GM19438 (cell line): Measurements from ENCODE around the gene INPP5B.
A peak's percentile ranks its signal among the peaks of the same experiment; 100 is the strongest.
"Not testable (repeated sequence)": the region's sequence is repeated elsewhere in the genome, so short reads cannot be mapped to it uniquely, and the experiment has no call there.

Source experiments
- ATAC-seq: cut with Tn5 transposase; IDR thresholded peaks from one replicate; pipeline ENCODE4 v1.9.1; 2021; ENCODE audit warnings: low read depth; ENCODE audit not compliant: unreplicated experiment

Gene INPP5B

DNA sequence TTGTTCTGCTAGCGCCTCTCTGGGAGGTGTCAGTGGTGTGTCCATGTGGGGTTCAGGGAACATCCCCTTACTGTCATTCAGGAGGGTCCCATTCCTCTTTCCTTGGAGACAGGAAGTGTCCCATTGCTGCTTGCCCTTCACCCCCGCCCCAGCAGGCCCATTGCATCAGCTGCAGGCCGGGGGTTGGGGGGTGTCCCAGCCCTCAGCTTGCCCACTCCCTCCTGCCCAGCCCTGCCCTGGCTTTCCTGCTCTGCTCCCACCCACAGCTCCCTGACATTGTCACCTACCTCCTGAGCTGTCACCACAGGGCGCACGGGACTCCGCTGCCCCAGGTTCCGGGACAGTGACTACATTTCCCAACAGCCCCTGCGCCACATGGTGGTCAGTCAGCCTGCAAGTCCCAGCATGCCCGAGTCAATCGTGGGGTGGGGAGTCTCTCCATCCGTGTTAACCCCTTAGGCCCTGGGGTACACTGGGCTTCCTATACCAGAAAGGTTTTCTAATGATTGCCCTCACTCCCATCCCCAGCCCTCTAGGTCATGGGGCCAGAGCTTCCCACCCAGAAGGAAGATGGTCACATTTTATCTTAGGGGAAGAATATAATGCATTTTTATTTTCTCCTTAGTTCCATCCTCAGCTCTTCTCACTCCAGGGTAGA is at the start of gene INPP5B:
INPP5B (minus strand) TSS at position 351 of the 658 bp plus-strand sequence. CDS start 745 bp downstream, outside the sequence.
- ATAC-seq: no peak

- ATAC-seq: no peak
These were observed 49.0 kb upstream of the INPP5B start for GRCh38 chr1:37995751-37996345.

GRCh38 chr1:37994886-37995566 is 48.2 kb upstream of the INPP5B start:
- no peak for ATAC-seq

DNA sequence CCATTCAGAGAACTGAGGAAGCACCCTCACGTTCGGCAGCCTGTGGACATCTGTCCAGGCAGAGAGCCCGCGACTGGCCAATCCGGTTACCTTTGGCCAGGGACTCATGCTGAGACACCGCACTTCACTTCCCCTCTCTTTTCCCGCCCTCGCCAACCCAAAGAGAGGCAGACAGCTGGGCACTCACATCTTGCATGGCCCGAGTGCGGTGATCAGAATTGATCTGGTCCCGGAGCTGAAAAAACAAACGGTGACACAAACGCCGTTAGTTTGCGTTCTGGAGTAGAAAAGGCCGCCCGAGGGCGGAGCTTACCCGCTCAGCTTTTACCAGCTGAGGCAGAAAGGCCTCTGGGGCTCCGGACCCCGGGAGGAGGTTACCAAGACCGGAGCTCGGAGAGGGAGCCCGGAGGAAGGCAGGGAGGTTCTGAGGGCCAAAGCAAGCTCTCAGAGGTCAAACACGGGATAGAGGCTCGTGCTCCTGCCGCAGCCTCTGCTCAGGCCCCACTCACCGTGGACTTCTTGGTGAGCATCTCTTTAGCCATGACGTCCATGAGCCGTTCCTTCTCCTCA is 42.6 kb upstream of the INPP5B start:
- ATAC-seq: peak; percentile 31

DNA sequence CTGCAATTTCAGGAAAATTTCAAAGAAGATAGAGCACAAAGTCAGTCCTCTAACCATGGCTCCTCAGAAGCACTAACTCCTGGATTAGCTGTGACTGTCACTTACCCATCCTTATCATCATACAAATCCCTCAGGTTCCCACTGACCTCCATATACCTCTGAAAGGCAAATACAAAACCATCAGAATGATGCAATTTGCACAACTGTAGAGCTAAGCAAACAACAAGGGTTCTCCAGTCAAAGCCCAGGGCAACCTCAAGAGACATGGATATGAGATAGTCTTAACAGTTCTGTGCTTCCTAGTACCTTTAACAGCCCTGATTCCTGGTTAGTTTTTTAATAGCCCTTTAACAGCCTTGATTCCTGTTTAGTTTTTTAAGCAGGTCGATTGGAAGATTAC is 40.8 kb upstream of the INPP5B start:
- ATAC-seq: no peak

DNA sequence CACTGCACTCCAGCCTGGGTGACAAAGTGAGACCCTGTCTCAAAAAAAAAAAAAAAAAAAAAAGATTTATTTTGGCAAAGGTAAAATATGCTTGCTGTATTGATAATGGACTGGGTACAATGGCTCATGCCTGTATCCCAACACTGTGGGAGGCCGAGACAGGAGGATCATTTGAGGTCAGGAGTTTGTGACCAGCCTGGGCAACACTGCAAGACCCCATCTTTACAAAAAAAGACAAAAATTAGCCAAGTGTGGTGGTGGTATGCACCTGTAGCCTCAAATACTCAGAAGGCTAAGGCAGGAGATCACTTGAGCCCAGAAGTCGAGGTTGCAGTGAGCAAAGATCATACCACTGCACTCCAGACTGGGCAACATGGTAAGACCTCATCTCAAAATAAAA is 36.7 kb upstream of the INPP5B start:
- ATAC-seq: no peak

DNA sequence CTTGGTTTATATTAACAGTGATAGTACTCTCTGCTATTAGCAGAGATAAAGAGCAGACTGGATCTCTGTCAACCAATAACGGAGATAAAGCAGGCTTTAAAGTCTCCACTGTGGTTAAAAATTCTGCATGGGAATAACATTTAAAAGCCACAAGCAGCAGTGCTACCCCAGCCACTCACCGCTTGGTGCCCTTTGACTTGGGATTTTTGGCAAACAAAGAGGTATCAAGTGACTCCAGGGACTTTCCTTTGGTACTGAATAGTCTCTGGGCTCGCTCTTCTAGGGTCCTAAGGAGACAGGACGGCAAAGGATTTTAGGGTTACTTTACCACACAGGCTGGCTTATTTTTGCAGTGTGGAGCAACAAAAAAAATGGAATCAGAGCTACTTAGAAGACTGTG is 31.7 kb upstream of the INPP5B start:
- no peak for ATAC-seq

GRCh38 chr1:37975083-37975482 is 28.2 kb upstream of the INPP5B start:
- not testable (repeated sequence) for ATAC-seq

DNA sequence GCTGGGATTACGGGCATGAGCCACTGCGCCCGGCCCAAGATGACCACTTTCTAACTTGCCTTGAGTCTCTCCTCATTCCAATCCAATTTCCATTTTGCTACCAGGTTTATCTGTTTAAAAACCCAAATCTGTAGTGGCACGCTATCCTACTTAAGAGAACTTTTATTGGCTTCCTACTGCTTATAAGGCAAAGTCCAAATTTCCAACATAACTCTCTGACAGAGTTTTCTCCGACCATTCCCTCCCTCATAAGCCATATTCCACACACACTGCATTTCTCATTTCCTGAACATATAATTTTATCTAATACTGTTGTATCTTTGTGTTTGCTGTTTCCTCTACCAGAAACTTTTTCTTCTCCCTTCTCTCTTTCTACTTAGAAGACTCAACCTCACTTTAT is 27.7 kb upstream of the INPP5B start:
- no peak for ATAC-seq

DNA sequence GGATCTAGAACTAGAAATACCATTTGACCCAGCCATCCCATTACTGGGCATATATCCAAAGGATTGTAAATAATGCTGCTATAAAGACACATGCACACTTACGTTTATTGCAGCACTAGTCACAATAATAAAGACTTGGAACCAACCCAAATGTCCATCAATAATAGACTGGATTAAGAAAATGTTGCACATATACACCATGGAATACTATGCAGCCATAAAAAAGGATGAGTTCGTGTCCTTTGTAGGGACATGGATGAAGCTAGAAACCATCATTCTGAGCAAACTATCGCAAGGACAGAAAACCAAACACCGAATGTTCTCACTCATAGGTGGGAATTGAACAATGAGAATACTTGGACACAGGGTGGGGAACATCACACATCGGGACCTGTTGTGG is 26.8 kb upstream of the INPP5B start:
- ATAC-seq: not testable (repeated sequence)

DNA sequence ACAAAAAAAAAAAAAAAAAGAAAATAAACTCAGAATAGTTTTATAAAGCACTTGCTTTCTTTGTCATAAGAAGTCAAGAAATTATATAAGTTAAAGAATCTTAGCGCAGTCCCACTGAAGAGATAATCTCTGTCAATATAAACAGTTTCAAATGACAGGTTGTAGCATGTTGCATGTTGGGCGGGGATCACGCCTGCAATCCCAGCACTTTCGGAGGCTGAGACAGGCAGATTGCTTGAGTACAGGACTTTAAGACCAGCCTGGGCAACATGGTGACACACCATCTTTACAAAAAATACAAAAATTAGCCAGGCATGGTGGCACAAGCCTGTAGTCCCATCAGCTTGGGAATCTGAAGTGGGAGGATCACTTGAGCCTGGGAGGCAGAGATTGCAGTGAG is 18.4 kb upstream of the INPP5B start:
- no peak for ATAC-seq

DNA sequence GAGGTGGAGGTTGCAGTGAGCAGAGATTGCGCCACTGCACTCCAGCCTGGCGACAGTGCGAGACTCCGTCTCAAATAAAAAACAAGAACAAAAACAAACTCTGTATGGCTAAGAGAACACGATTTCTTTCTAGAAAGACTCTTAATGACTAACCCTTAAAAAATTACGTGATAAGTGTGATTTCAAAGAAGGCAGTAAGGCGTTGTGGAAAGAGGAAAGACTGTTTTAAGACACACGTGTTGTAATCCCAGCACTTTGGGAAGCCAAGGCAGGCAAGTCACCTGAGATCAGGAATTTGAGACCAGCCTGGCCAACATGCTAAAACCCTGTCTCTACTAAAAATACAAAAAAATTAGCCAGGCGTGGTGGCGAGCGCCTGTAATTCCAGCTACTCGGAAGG is 17.3 kb upstream of the INPP5B start:
- not testable (repeated sequence) for ATAC-seq

- ATAC-seq: no peak
These were observed 11.8 kb upstream of the INPP5B start for GRCh38 chr1:37958690-37959089.

DNA sequence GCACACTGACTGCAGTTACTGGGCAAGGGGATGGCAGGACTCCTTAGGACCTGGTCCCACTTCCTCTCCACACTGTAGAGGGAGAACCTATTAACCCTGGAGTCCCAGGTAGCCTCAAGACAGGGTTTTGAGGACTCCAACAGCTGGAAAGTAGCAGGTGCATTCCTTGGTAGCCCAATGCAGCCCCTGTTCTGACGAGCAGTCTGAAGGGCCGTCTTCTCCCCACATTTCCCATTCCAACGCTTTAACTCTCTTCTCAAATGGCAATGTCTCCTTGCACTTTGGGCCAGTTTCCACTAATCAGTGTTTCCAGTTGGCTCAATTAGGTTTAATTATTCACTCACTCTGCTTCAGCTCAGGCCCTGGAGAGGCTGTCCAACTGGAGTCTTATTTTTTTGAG is 8.8 kb upstream of the INPP5B start:
- no peak for ATAC-seq

DNA sequence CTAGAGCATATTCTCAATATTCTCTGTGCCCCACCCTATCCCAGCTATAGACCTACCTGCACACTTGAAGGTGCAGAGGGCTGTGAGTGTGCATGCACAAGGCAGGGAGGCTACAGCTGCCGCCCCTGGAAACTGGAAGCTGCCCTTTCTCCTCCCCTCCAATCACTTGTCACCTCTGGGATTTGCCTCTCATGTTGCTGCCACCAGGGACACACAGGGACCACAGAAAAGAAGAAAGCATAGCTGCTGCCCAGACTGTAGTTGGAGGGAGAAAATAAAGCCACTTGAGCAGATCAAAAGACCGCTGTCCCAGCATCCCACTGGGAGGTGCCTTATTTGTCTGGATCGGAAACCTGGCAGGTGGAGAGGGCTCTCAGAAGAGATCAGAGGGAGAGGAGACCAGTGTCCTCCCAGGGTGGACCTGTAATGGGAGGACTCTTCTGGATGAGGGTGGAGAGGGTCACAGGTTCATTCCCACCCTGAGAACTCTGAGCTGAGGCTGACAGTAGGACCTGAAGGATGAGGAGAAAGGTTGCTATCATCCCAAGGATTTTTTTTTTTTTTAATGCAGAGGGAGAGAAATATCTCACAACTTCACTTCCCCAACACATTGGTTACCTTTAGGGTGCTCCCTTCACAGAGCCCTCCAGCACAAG is 7.6 kb upstream of the INPP5B start:
- ATAC-seq: no peak

- ATAC-seq: no peak
These were observed 5.9 kb upstream of the INPP5B start for GRCh38 chr1:37952738-37953137.

- ATAC-seq: no peak
These were observed 5.2 kb upstream of the INPP5B start for GRCh38 chr1:37951783-37952624.

DNA sequence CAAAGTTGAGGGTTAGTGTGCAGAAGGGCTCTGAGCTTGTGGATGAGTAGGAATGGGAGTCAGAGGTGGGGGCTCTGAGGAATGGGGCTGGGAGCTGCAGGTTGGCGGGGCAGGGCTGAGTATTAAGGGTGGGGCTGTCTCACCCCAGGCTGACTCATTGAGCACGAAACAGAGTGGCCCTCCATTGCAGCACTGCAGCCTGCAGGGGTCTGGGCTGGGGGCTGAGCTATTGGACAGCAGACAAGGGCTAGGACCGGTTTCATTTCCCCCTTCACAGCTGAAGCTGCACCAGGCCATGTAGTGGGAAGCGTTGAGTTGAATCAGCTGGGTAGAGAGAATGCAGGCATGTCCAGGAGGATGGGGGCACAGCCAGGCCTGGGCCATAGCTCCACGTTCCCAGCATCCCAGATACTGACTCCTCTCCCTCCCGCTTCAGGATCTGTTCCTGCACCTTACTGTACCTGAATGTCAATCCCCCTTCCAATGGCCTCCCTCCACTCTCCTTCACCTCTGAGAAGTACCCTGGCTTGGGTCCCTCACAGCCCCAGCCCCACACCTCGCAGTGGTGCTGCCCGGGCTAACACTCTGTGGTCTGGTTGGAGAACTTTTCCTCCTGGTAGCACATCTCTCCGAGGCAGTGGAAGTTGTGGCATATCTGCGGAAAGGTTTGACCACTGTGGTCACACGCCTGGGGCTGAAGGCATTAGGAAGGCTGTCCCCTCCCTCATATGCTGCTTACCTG is 4.4 kb upstream of the INPP5B start:
- ATAC-seq: no peak

GRCh38 chr1:37949524-37950152 is 2.8 kb upstream of the INPP5B start:
- no peak for ATAC-seq
